Medulla oblongata (tissue), 1 donor: Measurements from ENCODE around the gene DYNAP.

Experiments used
- DNase-seq: peaks from one replicate; pipeline ENCODE4 v3.0.0-alpha.2; 2015; ENCODE audit errors: extremely low spot score

Gene DYNAP

GRCh38 chr18:54636217-54636616, 45.2 kb downstream of the DYNAP start:
- DNase-seq: no peak

- no peak for DNase-seq
Observed at GRCh38 chr18:54641734-54642133, 50.7 kb downstream of the DYNAP start.

- no peak for DNase-seq
Observed at GRCh38 chr18:54647176-54647575, 56.1 kb downstream of the DYNAP start.
